Endothelial cell of umbilical vein (primary cell): ENCODE data around the gene NDST3.

ENCODE experiments used
- EZH2 ChIP-seq: IDR thresholded peaks from 2 replicates; pipeline ENCODE4 v1.6.1; 2012; ENCODE audit warnings: borderline replicate concordance, low read depth, mild to moderate bottlenecking, moderate library complexity, low read length, inconsistent platforms; ENCODE audit not compliant: severe bottlenecking
- FOS ChIP-seq: IDR thresholded peaks from 2 replicates; pipeline ENCODE4 v1.6.1; 2011; ENCODE audit warnings: mild to moderate bottlenecking, low read length, moderate library complexity, borderline replicate concordance; ENCODE audit not compliant: insufficient read depth
- GATA2 ChIP-seq: IDR thresholded peaks from 2 replicates; pipeline ENCODE4 v1.7.0; 2011; ENCODE audit warnings: low read depth, mild to moderate bottlenecking, moderate library complexity, mixed read lengths, low read length; ENCODE audit not compliant: insufficient read length, insufficient read depth
- JUN ChIP-seq: IDR thresholded peaks from 2 replicates; pipeline ENCODE4 v1.6.1; 2011; ENCODE audit warnings: borderline replicate concordance, low read depth; ENCODE audit not compliant: insufficient read length, insufficient read depth
- MYC ChIP-seq: IDR thresholded peaks from one replicate; pipeline ENCODE4 v1.6.1; 2011; ENCODE audit warnings: mild to moderate bottlenecking, low read depth, low read length
- POLR2A ChIP-seq: IDR thresholded peaks from 2 replicates; pipeline ENCODE4 v1.6.1; 2012; ENCODE audit warnings: low read depth, mild to moderate bottlenecking, control low read depth, low read length
- POLR2AphosphoS5 ChIP-seq: IDR thresholded peaks from 2 replicates; pipeline ENCODE4 v1.6.1; 2012; ENCODE audit warnings: low read depth, mild to moderate bottlenecking, control low read depth, low read length, moderate library complexity; ENCODE audit not compliant: insufficient read depth
- TF ChIP-seq, protein P1 (sequence below), 2 donors: IDR thresholded peaks; 1 replicate in 1 of 2; 2 replicates in 1 of 2; pipeline ENCODE4 v1.5.1; 2011; ENCODE audit warnings: low read length in 2 of 2, mild to moderate bottlenecking in 2 of 2, moderate library complexity in 2 of 2, control low read depth in 1 of 2, inconsistent platforms in 1 of 2, low read depth in 1 of 2; ENCODE audit not compliant: insufficient read depth in 1 of 2; ENCODE audit errors: extremely low read depth in 1 of 2
- TF ChIP-seq, protein P2 (sequence below): IDR thresholded peaks from 2 replicates; pipeline ENCODE4 v1.6.1; 2011; ENCODE audit not compliant: insufficient read depth, insufficient read length

DNA sequence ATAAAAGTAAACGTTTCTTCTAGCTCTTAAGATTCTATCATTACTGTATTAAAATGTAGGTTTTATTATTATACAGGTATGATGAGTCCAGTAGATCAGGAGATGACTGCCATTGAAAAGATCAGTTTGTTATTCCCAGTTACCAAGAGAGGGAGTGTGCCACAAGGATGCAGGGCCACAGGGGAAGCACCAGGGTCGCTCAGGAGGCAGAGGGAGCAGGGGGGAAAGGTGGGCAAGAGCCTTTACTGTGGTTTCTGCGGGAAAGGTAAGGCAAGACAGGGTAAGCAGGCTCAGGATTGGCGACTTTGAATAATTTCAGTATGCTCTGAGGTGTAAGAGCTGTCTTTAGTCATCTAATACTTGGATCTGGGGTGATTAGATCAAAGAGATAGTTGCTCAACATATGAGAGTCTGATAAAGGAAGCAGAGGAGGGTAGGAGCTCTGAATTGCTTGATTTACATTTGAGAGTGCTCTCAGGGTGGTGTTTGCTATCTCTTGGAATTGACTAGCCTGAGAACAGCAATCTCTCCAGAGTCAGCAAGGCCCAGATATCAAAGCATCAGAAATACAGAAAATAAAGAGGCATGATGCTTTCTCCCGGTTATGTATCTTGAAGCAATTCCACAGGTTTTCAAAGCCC is 86.0 kb downstream of the NDST3 start:
- TF ChIP-seq MYC (no peak), POLR2A (no peak), POLR2AphosphoS5 (no peak), EZH2 (no peak), GATA2 (no peak), JUN (no peak), FOS (no peak)
- TF ChIP-seq, protein P1, sequence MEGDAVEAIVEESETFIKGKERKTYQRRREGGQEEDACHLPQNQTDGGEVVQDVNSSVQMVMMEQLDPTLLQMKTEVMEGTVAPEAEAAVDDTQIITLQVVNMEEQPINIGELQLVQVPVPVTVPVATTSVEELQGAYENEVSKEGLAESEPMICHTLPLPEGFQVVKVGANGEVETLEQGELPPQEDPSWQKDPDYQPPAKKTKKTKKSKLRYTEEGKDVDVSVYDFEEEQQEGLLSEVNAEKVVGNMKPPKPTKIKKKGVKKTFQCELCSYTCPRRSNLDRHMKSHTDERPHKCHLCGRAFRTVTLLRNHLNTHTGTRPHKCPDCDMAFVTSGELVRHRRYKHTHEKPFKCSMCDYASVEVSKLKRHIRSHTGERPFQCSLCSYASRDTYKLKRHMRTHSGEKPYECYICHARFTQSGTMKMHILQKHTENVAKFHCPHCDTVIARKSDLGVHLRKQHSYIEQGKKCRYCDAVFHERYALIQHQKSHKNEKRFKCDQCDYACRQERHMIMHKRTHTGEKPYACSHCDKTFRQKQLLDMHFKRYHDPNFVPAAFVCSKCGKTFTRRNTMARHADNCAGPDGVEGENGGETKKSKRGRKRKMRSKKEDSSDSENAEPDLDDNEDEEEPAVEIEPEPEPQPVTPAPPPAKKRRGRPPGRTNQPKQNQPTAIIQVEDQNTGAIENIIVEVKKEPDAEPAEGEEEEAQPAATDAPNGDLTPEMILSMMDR (IDR thresholded peaks at IDR 0.05; ENCODE audit: extremely low read depth in 1 of 2, insufficient read depth in 1 of 2, low read depth in 1 of 2, low read length in 2 of 2), result no peak
- TF ChIP-seq, protein P2, sequence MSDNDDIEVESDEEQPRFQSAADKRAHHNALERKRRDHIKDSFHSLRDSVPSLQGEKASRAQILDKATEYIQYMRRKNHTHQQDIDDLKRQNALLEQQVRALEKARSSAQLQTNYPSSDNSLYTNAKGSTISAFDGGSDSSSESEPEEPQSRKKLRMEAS, result no peak
